ENCODE data around the gene RPS10.
"Not testable (repeated sequence)": the region's sequence is repeated elsewhere in the genome, so short reads cannot be mapped to it uniquely, and the experiment has no call there.

RPS10 gene

GRCh38 chr6:34391786-34392496 lies 33.9 kb downstream of the RPS10 start:
- peak in 1 of 2 experiments; percentile 47 for DNase-seq

- peak; percentile 80 to 86 for DNase-seq
Observed at GRCh38 chr6:34391473-34391785, 34.4 kb downstream of the RPS10 start.

GRCh38 chr6:34390531-34391472 lies 35.1 kb downstream of the RPS10 start:
- DNase-seq = peak; percentile 54 to 63

GRCh38 chr6:34389034-34389433 lies 36.8 kb downstream of the RPS10 start:
- DNase-seq = no peak

GRCh38 chr6:34388421-34388820 lies 37.4 kb downstream of the RPS10 start:
- no peak for DNase-seq

DNA sequence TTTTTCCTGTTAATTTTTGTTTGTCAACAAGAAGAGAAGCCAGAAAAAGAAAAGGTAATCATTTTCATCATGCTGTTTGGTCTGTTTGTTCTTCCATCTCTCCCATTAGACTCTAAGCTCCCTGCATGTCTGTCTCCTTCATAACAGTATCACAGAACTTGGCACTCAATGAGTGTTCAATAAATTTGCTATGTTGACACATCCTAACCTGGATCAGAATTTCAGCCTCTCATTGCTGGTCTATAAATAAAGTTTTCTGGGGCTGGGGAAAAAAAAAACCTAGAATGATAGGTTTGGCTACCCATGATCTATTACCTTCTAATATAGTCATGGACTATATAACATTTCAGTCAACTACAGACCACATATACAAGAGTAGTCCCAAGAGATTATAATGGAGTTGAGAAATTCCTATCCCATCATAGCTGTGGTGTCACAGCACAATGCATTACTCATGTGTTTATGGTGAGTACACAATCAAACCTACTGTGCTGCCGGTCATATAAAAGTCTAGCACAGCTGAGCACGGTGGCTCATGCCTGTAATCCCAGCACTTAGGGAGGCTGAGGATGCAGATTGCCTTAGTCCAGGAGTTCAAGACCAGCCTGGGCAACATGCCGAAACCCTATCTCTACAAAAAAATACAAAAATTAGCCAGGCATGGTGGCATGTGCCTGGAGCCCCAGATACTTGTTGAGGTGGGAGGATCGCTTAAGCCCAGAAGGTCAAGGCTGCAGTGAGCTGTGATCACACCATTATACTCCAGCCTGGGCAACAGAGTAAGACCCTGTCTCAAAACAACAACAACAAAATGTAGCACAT lies 39.3 kb downstream of the RPS10 start:
- DNase-seq = no peak

- peak in 1 of 2 experiments; percentile 21 for DNase-seq
Observed at GRCh38 chr6:34385793-34386195, 40.1 kb downstream of the RPS10 start.

GRCh38 chr6:34384321-34385153 lies 41.3 kb downstream of the RPS10 start:
- DNase-seq = peak in 1 of 2 experiments; percentile 36

DNA sequence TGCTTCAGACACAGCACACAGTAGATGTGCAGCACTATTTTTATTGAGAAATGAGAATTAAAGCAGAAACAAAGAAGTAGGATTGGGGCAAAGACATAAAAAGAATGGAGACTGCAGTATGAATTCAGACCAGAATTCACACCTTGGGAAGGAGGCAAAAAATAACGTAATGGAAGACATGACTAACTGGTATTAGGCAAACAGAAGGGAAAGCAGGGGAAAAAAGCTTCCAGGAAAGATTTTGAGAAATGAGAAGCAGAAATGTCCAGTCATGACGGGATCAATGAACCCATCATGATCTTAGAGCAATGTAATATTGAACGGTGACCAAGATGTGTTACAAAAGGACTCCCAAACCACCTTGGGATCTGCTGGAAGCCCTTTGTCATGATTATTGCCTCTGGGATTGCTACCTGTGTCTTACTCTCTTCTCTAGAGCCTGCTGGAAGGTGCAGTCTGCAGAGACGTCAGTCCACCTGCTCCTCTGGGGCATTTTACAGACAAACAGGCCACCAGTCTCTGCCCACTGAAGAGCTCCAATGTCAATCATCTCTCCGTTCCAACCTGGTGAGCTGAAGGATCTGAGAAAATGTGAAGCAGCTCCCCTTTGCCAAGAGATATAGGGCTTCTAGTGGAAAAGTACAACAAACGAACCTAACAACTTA lies 42.1 kb downstream of the RPS10 start:
- DNase-seq = no peak

DNA sequence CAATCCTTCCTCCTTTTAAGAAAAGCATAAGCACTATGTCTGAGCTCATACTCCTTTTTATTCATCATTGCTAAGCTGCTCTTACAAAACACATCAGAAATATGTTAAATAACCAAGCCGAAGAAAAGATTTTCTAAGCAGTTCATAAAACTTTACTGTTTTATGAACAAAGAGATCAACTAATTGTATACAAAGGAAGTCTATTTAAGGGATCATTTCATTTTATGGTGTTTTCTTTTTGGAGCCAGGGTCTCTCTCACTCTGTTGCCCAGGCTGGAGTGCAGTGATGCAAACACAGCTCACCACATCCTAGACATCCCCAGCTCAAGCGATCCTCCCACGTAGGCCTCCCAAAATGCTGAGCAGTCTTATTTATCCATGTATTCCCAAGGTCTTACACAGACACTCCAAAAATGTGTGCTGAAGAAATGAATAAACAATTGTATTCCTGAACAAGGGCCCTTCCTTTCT lies 42.7 kb downstream of the RPS10 start:
- DNase-seq = no peak

- no peak for DNase-seq
Observed at GRCh38 chr6:34381081-34381480, 44.8 kb downstream of the RPS10 start.

DNA sequence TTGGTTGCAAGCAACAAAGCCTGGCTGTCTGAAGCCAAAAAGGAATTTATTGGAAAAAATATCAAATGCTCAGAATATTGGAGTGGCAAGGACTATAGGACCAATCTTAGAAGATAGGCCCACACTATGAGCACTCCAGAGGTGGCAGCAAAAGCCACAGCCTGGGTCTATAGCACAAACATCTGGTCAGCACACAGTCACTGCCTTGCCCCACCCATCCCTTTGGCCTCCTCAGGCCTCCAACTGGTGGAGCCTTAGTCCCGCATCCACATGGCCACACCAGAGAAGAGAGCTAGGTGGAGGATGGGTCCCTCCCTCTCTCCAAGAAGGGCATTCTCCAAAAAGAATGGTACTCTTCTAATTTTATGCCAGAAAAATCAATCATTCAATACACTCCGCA lies 47.4 kb downstream of the RPS10 start:
- no peak for DNase-seq

DNA sequence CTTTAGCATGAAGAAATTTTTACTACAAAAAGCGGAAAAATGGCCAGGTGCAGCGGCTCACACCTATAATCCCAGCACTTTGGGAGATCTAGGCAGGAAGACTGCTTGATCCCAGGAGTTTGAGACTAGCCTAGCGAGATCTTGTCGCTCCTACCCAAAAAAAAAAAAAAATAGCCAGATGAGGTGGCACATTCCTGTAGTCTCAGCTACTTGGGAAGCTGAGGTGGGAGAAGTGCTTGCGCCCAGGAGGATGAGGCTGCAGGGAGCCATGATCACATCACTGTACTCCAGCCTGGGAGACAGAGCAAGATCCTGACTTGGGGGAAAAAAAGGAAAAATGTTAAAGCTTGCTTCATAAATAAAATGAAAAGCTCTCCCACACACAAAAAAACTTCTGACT lies 47.9 kb downstream of the RPS10 start:
- DNase-seq = no peak

DNA sequence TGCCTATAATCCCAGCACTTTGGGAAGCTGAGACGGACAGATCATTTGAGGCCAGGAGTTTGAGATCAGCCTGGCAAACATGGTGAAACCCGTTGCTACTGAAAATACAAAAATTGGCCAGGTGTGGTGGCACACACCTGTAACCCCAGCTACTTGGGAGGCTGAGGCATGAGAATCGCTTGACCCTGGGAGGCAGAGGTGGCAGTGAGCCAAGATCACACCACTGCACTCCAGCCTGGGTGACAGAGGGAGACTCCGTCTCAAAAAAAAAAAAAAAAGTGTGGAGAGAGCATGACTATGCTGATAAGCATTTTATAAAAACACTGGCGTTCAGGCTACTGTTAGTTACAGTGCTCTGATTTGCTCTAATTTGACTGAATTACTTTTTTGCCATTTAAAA lies 48.3 kb downstream of the RPS10 start:
- DNase-seq = not testable (repeated sequence)

DNA sequence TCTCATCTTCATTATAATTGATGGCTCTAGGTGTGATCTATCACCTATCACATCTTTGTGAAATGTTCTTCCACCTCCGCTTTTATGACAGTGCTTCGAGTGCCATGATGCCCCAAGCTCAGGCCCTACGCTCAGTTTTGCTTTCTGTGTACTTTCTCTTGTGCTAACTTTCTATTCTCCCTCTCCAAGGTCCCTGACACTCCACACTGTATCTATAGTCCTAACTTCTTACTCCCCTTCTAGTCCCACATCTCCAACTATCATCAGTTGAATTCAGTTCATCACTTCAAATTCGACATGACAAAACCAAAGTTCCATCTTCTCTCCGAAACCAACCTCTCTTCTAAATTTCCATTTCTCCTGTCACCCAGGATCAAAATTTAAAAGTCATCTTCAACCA lies 50.0 kb downstream of the RPS10 start:
- DNase-seq = no peak

- no peak for DNase-seq
Observed at GRCh38 chr6:34374508-34374907, 51.4 kb downstream of the RPS10 start.

GRCh38 chr6:34374069-34374468 lies 51.8 kb downstream of the RPS10 start:
- no peak for DNase-seq

DNA sequence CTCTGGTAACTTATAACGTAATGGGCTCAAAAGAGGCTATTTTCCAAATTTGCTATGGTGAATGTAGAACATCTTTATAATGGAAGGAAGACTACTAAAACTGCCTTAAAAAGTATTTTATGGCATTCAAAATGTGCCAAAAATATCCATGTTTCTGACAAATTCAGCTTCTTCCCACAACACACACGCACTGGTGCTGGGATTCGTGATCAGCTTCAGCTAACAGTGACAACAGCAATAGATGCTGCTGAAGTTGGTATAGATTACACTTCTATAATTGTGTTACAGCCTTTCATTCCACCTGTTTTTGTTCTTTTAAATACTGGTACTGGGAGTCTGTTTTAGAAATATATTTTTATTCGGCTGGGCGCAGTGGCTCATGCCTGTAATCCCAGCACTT lies 52.4 kb downstream of the RPS10 start:
- no peak for DNase-seq

DNA sequence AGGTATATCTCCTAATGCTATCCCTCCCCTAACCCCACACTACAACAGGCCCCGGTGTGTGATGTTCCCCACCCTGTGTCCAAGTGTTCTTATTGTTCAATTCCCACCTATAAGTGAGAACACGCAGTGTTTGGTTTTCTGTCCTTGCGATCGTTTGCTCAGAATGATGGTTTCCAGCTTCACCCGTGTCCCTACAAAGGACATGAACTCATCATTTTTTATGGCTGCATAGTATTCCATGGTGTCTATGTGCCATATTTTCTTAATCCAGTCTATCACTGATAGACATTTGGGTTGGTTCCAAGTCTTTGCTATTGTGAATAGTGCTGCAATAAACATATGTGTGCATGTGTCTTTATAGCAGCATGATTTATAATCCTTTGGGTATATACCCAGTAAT lies 54.0 kb downstream of the RPS10 start:
- DNase-seq = not testable (repeated sequence)

- DNase-seq = no peak
Observed at GRCh38 chr6:34370361-34370760, 55.5 kb downstream of the RPS10 start.

GRCh38 chr6:34369385-34369784 lies 56.5 kb downstream of the RPS10 start:
- no peak for DNase-seq
